ENCODE data around the gene EPB41L4A.

The EPB41L4A gene

DNA sequence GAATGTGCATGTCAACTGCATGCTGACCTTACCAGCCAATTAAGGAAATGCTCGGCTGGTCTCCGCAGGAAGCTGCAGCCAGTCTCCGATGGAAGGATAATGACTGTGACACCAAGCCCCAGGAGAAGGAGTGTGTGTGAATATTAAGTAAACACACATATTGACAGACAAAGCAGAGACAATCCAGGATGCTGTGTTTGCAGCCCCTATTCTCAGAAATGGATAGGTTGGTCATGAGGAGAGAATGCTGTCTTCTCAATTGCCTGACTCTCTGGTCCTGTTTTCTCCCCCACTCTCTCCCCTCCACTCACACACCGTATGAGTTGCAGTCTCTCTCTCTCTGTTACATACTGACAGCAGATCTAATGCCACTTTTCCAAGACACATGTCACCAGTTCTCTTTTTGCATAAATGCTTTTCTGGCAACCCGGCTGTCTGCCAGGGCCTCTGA, 85.7 kb downstream of the EPB41L4A start:
- H4K20me1 ChIP-seq (ENCODE audit: insufficient read depth, low read length, poor library complexity, severe bottlenecking): no peaks in the 10 kb centered on the region
- no peaks in the 10 kb centered on the region for H3K27me3 ChIP-seq (ENCODE audit: insufficient read depth, low read length, poor library complexity, severe bottlenecking)
- no peak overlapping the region for H3K4me3 ChIP-seq (ENCODE audit: low read length, poor library complexity, severe bottlenecking)
- TF ChIP-seq, protein P1, sequence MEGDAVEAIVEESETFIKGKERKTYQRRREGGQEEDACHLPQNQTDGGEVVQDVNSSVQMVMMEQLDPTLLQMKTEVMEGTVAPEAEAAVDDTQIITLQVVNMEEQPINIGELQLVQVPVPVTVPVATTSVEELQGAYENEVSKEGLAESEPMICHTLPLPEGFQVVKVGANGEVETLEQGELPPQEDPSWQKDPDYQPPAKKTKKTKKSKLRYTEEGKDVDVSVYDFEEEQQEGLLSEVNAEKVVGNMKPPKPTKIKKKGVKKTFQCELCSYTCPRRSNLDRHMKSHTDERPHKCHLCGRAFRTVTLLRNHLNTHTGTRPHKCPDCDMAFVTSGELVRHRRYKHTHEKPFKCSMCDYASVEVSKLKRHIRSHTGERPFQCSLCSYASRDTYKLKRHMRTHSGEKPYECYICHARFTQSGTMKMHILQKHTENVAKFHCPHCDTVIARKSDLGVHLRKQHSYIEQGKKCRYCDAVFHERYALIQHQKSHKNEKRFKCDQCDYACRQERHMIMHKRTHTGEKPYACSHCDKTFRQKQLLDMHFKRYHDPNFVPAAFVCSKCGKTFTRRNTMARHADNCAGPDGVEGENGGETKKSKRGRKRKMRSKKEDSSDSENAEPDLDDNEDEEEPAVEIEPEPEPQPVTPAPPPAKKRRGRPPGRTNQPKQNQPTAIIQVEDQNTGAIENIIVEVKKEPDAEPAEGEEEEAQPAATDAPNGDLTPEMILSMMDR (conservative IDR thresholded peaks at IDR 0.05; ENCODE audit: low read length): no peak
- no peaks in the 10 kb centered on the region for H3K36me3 ChIP-seq (ENCODE audit: insufficient read depth, low read length)
- H3K9me2 ChIP-seq (replicated peaks; ENCODE audit: low read depth, low read length): no peaks in the 10 kb centered on the region
- H3K4me1 ChIP-seq (ENCODE audit: insufficient read depth, low read length, poor library complexity, severe bottlenecking): peaks cover 8% of the 10 kb centered on the region
- H3K4me2 ChIP-seq (ENCODE audit: low read depth, low read length, poor library complexity, severe bottlenecking): no peak overlapping the region
- H3K9ac ChIP-seq (ENCODE audit: low read depth, low read length, poor library complexity, severe bottlenecking): no peak overlapping the region
- H3K9me3 ChIP-seq (ENCODE audit: insufficient read depth, low read depth, low read length): no peaks in the 10 kb centered on the region
- H3K79me2 ChIP-seq (ENCODE audit: insufficient read depth, low read length): no peaks in the 10 kb centered on the region
- H3F3A ChIP-seq (ENCODE audit: low read depth): no peaks in the 10 kb centered on the region
- no peak overlapping the region for H2AFZ ChIP-seq (ENCODE audit: low read length)

- no peaks in the 10 kb centered on the region for H3K36me3 ChIP-seq (ENCODE audit: insufficient read depth, low read length)
- H3K4me3 ChIP-seq (ENCODE audit: low read length, poor library complexity, severe bottlenecking): no peak overlapping the region
- no peaks in the 10 kb centered on the region for H3K79me2 ChIP-seq (ENCODE audit: insufficient read depth, low read length)
- no peaks in the 10 kb centered on the region for H3K27me3 ChIP-seq (ENCODE audit: insufficient read depth, low read length, poor library complexity, severe bottlenecking)
- no peaks in the 10 kb centered on the region for H3F3A ChIP-seq (ENCODE audit: low read depth)
- H3K4me1 ChIP-seq (ENCODE audit: insufficient read depth, low read length, poor library complexity, severe bottlenecking): peaks cover 8% of the 10 kb centered on the region
- H3K9me3 ChIP-seq (ENCODE audit: insufficient read depth, low read depth, low read length): no peaks in the 10 kb centered on the region
- no peak overlapping the region for H2AFZ ChIP-seq (ENCODE audit: low read length)
- H3K9me2 ChIP-seq (replicated peaks; ENCODE audit: low read depth, low read length): no peaks in the 10 kb centered on the region
- H3K9ac ChIP-seq (ENCODE audit: low read depth, low read length, poor library complexity, severe bottlenecking): no peak overlapping the region
- H3K4me2 ChIP-seq (ENCODE audit: low read depth, low read length, poor library complexity, severe bottlenecking): no peak overlapping the region
- no peaks in the 10 kb centered on the region for H4K20me1 ChIP-seq (ENCODE audit: insufficient read depth, low read length, poor library complexity, severe bottlenecking)
- TF ChIP-seq, protein P1 (conservative IDR thresholded peaks at IDR 0.05; ENCODE audit: low read length): no peak
These were observed 87.2 kb downstream of the EPB41L4A start for GRCh38 chr5:112331892-112332291.

DNA sequence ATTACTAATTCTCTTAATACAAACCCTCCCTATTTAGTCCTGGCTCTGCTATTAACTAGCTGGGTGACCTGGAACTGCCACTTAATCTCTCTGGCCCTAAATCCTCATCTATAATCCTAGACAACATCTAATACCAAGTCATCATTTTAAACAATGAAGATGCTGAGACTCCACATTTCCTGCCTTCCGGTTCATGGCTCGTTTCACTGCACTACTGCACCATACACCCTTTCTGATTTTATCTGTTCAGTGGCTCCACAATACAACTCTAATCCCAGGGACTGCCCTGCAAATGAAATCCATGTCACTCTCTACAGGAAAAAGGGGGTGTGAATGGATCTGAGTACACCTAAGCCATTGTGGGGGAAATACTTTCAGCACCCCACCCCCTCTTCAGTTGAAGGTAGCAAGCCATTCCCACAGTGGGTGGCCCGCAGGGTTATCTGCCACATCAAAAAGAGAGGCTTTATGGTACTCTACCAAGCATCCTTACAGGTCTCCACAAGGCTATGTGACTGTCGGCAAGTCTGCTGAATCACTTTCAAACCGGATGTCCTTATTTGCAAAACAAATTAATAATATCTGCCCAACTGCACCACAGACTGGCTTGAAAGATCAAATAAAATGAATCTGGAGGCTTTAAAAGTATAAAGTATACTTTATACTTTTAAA, 89.5 kb downstream of the EPB41L4A start:
- H3F3A ChIP-seq (ENCODE audit: low read depth): no peaks in the 10 kb centered on the region
- H3K9ac ChIP-seq (ENCODE audit: low read depth, low read length, poor library complexity, severe bottlenecking): no peak overlapping the region
- H3K36me3 ChIP-seq (ENCODE audit: insufficient read depth, low read length): no peaks in the 10 kb centered on the region
- H4K20me1 ChIP-seq (ENCODE audit: insufficient read depth, low read length, poor library complexity, severe bottlenecking): no peaks in the 10 kb centered on the region
- TF ChIP-seq, protein P1 (conservative IDR thresholded peaks at IDR 0.05; ENCODE audit: low read length): no peak
- no peak for TF ChIP-seq EZH2phosphoT487 (IDR thresholded peaks at IDR 0.05; ENCODE audit: borderline replicate concordance)
- peak overlapping the region; percentile 68 for H3K4me2 ChIP-seq (ENCODE audit: low read depth, low read length, poor library complexity, severe bottlenecking)
- H3K79me2 ChIP-seq (ENCODE audit: insufficient read depth, low read length): no peaks in the 10 kb centered on the region
- H3K9me3 ChIP-seq (ENCODE audit: insufficient read depth, low read depth, low read length): no peaks in the 10 kb centered on the region
- H3K4me1 ChIP-seq (ENCODE audit: insufficient read depth, low read length, poor library complexity, severe bottlenecking): peaks cover 8% of the 10 kb centered on the region
- H3K27me3 ChIP-seq (ENCODE audit: insufficient read depth, low read length, poor library complexity, severe bottlenecking): no peaks in the 10 kb centered on the region
- H3K4me3 ChIP-seq (ENCODE audit: low read length, poor library complexity, severe bottlenecking): peak overlapping the region; percentile 59
- no peak overlapping the region for H2AFZ ChIP-seq (ENCODE audit: low read length)
- H3K9me2 ChIP-seq (replicated peaks; ENCODE audit: low read depth, low read length): no peaks in the 10 kb centered on the region
